Body of pancreas (tissue), 4 donors: ENCODE data around the gene SLC16A12.

ENCODE experiments used
- POLR2A ChIP-seq, 3 donors: fragments of 450-650 bp; IDR thresholded peaks; one replicate each; pipeline ENCODE4 v1.6.1; 2016; ENCODE audit warnings: antibody characterized with exemption in 3 of 3, mild to moderate bottlenecking in 2 of 3
- TF ChIP-seq, protein P1 (sequence below), 7 experiments: fragments of 450-650 bp in 4 of 7; fragments of 200-600 bp in 3 of 7; sonication (generic) in 3 of 7; IDR thresholded peaks; one replicate each; pipeline ENCODE4 v1.5.1; 2016 to 2019; ENCODE audit warnings: antibody characterized with exemption in 7 of 7

DNA sequence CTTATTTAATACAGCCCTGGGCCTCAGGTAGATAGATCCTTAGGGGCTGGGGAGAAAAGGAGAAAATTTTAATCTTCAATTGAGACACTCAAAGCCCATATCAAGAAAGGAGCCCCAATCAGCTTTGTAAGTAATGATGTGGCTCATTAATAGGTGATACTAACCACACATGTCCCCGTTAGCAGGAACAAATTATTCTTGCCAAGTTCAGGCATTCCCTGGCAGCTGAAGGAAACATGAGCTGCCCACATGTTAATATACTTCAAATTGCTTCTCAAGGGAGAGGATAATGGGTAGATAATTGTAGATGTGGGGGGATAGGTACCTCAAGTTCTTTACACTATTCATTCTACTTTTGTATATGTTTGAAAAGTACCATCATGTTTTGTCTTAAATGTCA, 106.5 kb downstream of the SLC16A12 start:
- TF ChIP-seq, protein P1, sequence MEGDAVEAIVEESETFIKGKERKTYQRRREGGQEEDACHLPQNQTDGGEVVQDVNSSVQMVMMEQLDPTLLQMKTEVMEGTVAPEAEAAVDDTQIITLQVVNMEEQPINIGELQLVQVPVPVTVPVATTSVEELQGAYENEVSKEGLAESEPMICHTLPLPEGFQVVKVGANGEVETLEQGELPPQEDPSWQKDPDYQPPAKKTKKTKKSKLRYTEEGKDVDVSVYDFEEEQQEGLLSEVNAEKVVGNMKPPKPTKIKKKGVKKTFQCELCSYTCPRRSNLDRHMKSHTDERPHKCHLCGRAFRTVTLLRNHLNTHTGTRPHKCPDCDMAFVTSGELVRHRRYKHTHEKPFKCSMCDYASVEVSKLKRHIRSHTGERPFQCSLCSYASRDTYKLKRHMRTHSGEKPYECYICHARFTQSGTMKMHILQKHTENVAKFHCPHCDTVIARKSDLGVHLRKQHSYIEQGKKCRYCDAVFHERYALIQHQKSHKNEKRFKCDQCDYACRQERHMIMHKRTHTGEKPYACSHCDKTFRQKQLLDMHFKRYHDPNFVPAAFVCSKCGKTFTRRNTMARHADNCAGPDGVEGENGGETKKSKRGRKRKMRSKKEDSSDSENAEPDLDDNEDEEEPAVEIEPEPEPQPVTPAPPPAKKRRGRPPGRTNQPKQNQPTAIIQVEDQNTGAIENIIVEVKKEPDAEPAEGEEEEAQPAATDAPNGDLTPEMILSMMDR (IDR thresholded peaks at IDR 0.05), result no peak
- TF ChIP-seq POLR2A (IDR thresholded peaks at IDR 0.05), result no peak
